ENCODE data around the gene IFI27L2.

IFI27L2 gene

DNA sequence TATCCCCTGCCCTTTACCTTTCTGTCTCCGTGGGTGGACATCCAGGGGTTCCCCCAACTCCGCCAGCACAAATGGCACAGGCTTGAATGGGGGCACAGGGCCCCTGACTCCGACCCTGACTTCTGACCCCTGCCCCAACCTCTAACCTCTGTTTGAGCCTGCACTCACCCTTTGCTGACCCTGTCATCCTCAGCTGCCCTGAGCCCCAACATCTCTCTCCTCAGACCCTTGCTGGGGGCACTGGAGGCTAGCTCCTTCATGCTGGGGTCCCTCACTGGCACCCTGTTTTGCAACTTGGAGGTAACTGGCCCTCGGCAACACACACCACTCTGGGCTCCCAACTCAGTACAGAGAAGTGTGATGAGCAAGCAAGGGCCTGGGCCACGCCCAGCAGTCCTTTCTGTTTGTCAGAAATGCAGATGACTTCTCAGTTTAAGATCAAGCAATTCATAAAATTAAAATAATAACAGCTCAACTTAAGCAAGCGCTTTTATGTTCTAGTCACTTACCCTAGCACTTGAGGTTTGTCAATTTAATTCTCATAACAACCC, 16.8 kb downstream of the IFI27L2 start:
- H3K4me3 ChIP-seq (ENCODE audit: low read depth, low read length) = no peak overlapping the region
- ChIA-PET CTCF (interaction anchor here (6.2 kb wide), 1 partner anchor 17 kb away, joined by 46 read pairs; the partner anchor contains the start of gene IFI27L2), POLR2A (no interaction called here)
- no peak for DNase-seq (ENCODE audit: low read depth, low spot score)
- TF ChIP-seq, protein P1, sequence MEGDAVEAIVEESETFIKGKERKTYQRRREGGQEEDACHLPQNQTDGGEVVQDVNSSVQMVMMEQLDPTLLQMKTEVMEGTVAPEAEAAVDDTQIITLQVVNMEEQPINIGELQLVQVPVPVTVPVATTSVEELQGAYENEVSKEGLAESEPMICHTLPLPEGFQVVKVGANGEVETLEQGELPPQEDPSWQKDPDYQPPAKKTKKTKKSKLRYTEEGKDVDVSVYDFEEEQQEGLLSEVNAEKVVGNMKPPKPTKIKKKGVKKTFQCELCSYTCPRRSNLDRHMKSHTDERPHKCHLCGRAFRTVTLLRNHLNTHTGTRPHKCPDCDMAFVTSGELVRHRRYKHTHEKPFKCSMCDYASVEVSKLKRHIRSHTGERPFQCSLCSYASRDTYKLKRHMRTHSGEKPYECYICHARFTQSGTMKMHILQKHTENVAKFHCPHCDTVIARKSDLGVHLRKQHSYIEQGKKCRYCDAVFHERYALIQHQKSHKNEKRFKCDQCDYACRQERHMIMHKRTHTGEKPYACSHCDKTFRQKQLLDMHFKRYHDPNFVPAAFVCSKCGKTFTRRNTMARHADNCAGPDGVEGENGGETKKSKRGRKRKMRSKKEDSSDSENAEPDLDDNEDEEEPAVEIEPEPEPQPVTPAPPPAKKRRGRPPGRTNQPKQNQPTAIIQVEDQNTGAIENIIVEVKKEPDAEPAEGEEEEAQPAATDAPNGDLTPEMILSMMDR (IDR thresholded peaks at IDR 0.05; ENCODE audit: insufficient read depth, low read length, missing control alignments) = no peak

GRCh38 chr14:94111276-94112095, 17.9 kb downstream of the IFI27L2 start:
- DNase-seq (ENCODE audit: low read depth, low spot score) = no peak
- H3K4me3 ChIP-seq (ENCODE audit: low read depth, low read length) = no peak overlapping the region
- TF ChIP-seq, protein P1 (IDR thresholded peaks at IDR 0.05; ENCODE audit: insufficient read depth, low read length, missing control alignments) = no peak
- ChIA-PET CTCF (interaction anchor here (1.1 to 6.2 kb wide), 3 partner anchors 18 to 76 kb away, joined by 3 to 46 read pairs (median 3); partner anchors contain the start of gene IFI27L2), POLR2A (no interaction called here)

DNA sequence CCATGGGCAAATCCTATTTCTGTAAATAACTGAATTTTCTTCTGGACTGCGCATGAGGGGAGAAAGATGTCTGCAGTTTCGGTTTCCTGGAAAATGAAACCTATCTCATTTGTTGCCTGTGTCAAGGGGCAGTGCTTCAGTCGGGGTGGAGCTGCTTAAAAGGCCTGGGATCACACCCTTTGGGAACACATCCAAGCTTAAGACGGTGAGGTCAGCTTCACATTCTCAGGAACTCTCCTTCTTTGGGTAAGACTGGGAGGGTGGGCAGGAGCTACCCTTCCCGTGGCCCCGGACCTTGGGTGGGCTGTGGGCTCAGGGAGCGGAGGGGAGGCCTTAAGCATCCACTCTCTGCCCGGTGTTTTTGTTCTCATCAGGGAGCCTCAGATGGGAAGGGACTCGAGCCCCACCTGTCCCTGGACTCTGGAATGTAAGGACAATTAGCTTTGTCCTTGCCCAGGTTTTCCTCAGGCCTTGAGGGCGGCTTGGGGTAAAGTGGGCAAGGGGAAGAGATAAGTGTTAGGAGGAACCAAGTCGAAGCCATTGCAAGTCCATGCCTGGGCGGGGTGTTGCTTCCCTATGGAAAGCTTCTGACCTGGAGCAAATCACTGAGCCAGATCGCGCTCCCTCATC, 18.7 kb downstream of the IFI27L2 start, which contains the start of gene IFI27:
Gene IFI27 (plus strand): TSS at position 185 of the 630 bp plus-strand sequence.
- CTCF ChIA-PET = interaction anchor here (1.1 to 6.2 kb wide), 4 partner anchors 19 to 75 kb away, joined by 3 to 46 read pairs (median 4); partner anchors contain the start of gene IFI27L2
- no peak within 1 kb of the TSS for H3K4me3 ChIP-seq (ENCODE audit: low read depth, low read length)
- TF ChIP-seq, protein P1 (IDR thresholded peaks at IDR 0.05; ENCODE audit: insufficient read depth, low read length, missing control alignments) = no peak
- no peak for DNase-seq (ENCODE audit: low read depth, low spot score)
- POLR2A ChIA-PET = no interaction called here

- TF ChIP-seq, protein P1 (IDR thresholded peaks at IDR 0.05; ENCODE audit: insufficient read depth, low read length, missing control alignments) = no peak
Observed at GRCh38 chr14:94109915-94110250, 19.5 kb downstream of the IFI27L2 start.

DNA sequence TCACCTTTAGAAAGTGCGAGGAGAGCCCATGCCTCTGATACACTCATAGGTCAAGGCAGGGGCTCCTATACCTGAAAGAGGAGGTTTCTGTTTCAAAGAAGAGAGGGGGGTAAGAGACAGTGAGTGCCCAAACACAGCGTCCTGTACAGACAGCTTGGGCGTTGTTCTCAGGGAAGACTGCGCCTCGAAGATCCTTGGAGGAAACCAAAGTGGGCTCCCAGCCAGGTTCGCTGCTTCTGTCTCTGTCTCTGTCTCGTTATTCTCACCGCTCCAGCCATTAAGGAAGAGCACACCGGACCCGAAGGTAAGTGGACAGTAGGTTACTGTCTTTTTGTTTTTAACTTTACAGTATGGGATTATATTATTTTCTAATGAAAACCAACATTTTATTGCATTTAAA, 24.7 kb downstream of the IFI27L2 start:
- ChIA-PET POLR2A (interaction anchor here (1.1 kb wide), 1 partner anchor 24 kb away, joined by 3 read pairs; no protein-coding TSS in a partner anchor), CTCF (interaction anchor here (1.3 kb wide), 1 partner anchor 69 kb away, joined by 6 read pairs; no protein-coding TSS in a partner anchor)
- TF ChIP-seq, protein P1 (IDR thresholded peaks at IDR 0.05; ENCODE audit: insufficient read depth, low read length, missing control alignments) = no peak
- DNase-seq (ENCODE audit: low read depth, low spot score) = no peak
- no peak overlapping the region for H3K4me3 ChIP-seq (ENCODE audit: low read depth, low read length)

More at GRCh38 chr14:94109915-94110250, 19.5 kb downstream of the IFI27L2 start:
- ChIA-PET POLR2A (no interaction called here), CTCF (interaction anchor here (1.4 kb wide), 1 partner anchor 27 kb away, joined by 5 read pairs; no protein-coding TSS in a partner anchor)
- DNase-seq (ENCODE audit: low read depth, low spot score) = no peak
- H3K4me3 ChIP-seq (ENCODE audit: low read depth, low read length) = no peak overlapping the region

Measured in AG04449 (cell line).